Activated naive CD4-positive, alpha-beta T cell treated with anti-CD3 and anti-CD28 coated beads for 36 hours (primary cell): ENCODE results near the gene PPM1B. TPM values are rescaled to one million over a fixed set of nuclear protein-coding genes. Genes with fewer than 3 reads are reported as not detected.

ENCODE experiments used
- CTCF ChIA-PET: fragments of 350-600 bp; sonication (Branson Sonifier 250); formaldehyde crosslinking; loops from one replicate; lab custom pipeline; 2021; ENCODE audit warnings: antibody characterized with exemption; lab: Charles Lee
- DNase-seq: peaks from one replicate; pipeline ENCODE4 v3.0.0-alpha.2; 2020
- H3K27ac Mint-ChIP-seq: one replicate; pipeline ENCODE4 v1.8.0; 2021; ENCODE audit warnings: mild to moderate bottlenecking, mixed read lengths
- H3K27me3 Mint-ChIP-seq: one replicate; pipeline ENCODE4 v1.8.0; 2021; ENCODE audit warnings: low read depth, mixed read lengths
- H3K36me3 Mint-ChIP-seq: one replicate; pipeline ENCODE4 v1.8.0; 2021; ENCODE audit warnings: low read depth, mixed read lengths
- H3K4me1 Mint-ChIP-seq: one replicate; pipeline ENCODE4 v1.8.0; 2021; ENCODE audit warnings: low read depth, mixed read lengths
- H3K4me3 Mint-ChIP-seq: one replicate; pipeline ENCODE4 v1.8.0; 2021; ENCODE audit warnings: mild to moderate bottlenecking, moderate library complexity, mixed read lengths
- H3K9me3 Mint-ChIP-seq: one replicate; pipeline ENCODE4 v1.8.0; 2021; ENCODE audit warnings: mixed read lengths
- intact Hi-C: fragments of 100-400 bp; cut with micrococcal nuclease; formaldehyde crosslinking; loops from one replicate; pipeline ENCODE4 v1.15.1; 2023
- total RNA-seq, 2 experiments: library from RNA; stranded (reverse); gene quantifications; one replicate each; pipeline ENCODE4 v1.2.3, GENCODE V29; 2021

Gene PPM1B
- total RNA-seq, 2 experiments from 2014 or later = 38.6 to 39.3 TPM

DNA sequence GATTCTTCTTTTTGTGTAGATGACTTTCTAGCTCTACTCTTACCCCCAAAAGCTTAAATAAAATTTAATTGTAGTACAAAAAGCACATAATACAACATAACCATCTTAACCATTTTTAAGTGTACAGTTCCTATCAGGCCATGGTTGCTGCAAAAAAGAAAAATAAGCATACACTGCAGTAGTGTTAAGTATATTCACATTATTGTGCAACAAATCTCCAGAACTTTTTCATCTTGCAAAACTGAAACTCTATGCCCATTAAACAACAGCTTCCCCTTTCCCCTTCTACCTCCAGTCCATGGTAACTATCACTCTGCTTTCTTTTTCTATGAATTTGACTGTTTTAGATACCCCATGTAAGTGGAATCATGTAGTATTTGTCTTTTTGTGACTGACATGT lies 18.1 kb downstream of the PPM1B start:
- no peak overlapping the region for H3K4me3 Mint-ChIP-seq

DNA sequence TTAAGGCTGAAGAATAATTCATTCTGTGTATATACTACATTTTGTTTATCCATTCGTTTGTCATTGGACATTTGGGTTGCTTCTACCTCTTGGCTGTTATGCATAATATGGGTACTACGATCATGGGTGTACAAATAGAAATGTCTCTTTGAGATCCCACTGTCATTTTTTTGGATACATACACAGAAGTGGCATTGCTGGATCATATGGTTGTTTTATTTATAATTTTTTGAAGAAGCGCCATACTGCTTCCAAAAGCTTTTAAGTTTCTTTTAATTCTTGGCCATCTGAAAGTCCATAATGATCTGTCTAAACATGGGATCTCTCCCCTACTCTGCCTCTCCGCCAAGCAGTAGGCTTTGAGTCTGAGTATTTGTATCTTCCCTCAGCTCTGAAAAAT lies 18.6 kb downstream of the PPM1B start:
- Mint-ChIP-seq H3K27me3 (no peaks in the 10 kb centered on the region), H3K9me3 (no peaks in the 10 kb centered on the region), H3K27ac (no peak overlapping the region), H3K4me1 (peaks cover 79% of the 10 kb centered on the region), H3K4me3 (no peak overlapping the region), H3K36me3 (peaks cover 8% of the 10 kb centered on the region)
- intact Hi-C loops = no loop called here
- DNase-seq = no peak
- CTCF ChIA-PET = interaction anchor here (0.6 to 1.3 kb wide), 3 partner anchors 96 to 610 kb away, joined by 3 to 4 read pairs (median 3); no protein-coding TSS in a partner anchor

More for the DNA sequence above, 18.1 kb downstream of the PPM1B start:
- H3K27me3 Mint-ChIP-seq = no peaks in the 10 kb centered on the region
- intact Hi-C loops = no loop called here
- peaks cover 7% of the 10 kb centered on the region for H3K36me3 Mint-ChIP-seq
- no peak for DNase-seq
- H3K27ac Mint-ChIP-seq = no peak overlapping the region
- peaks cover 75% of the 10 kb centered on the region for H3K4me1 Mint-ChIP-seq
- CTCF ChIA-PET = interaction anchor here (0.6 to 1.3 kb wide), 3 partner anchors 95 to 610 kb away, joined by 3 to 4 read pairs (median 3); no protein-coding TSS in a partner anchor
- no peaks in the 10 kb centered on the region for H3K9me3 Mint-ChIP-seq

DNA sequence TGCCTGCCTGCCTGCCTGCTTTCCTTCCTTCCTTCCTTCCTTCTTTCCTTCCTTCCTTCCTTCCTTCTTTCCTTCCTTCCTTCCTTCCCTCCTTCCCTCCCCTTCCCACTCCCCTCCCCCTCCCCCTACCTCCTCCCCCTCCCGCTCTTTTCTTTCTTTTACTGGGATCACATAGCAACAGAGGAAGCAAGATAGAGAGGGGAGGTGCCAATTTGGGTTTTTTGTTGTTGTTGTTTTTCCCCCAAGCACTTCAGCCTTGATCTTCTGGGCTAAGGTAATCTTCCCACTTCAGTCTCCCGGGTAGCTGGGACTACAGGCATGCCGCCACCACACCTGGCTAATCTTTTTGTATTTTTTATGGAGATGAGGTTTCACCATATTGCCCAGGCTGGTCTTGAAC lies 20.0 kb downstream of the PPM1B start:
- Mint-ChIP-seq H3K27ac (no peak overlapping the region), H3K4me3 (no peak overlapping the region), H3K9me3 (no peaks in the 10 kb centered on the region), H3K27me3 (no peaks in the 10 kb centered on the region), H3K4me1 (peaks cover 74% of the 10 kb centered on the region), H3K36me3 (peaks cover 10% of the 10 kb centered on the region)
- no peak for DNase-seq
- CTCF ChIA-PET = no interaction called here
- intact Hi-C loops = no loop called here

DNA sequence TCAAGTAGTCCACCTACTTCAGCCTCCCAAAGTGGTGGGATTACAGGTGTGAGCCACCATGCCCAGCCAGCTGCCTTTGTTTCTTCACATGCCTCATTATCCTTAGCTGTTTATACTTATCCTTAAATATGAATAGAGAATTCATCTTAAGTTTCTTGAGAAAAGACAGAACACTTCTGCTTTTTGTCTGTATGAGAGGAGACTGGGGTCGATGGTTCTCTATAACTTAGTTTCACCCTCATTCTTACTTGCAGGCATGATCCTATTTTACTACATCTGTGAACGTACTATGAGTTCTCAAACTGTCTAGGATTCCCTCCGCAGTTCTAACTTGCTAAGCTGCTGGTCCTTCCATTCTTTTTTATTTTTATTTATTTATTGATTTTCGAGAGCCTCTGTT lies 20.4 kb downstream of the PPM1B start:
- H3K4me1 Mint-ChIP-seq = peaks cover 72% of the 10 kb centered on the region
- no peak for DNase-seq
- H3K36me3 Mint-ChIP-seq = peaks cover 10% of the 10 kb centered on the region
- H3K27me3 Mint-ChIP-seq = no peaks in the 10 kb centered on the region
- CTCF ChIA-PET = no interaction called here
- intact Hi-C loops = no loop called here
- no peak overlapping the region for H3K4me3 Mint-ChIP-seq
- H3K9me3 Mint-ChIP-seq = no peaks in the 10 kb centered on the region
- H3K27ac Mint-ChIP-seq = no peak overlapping the region

DNA sequence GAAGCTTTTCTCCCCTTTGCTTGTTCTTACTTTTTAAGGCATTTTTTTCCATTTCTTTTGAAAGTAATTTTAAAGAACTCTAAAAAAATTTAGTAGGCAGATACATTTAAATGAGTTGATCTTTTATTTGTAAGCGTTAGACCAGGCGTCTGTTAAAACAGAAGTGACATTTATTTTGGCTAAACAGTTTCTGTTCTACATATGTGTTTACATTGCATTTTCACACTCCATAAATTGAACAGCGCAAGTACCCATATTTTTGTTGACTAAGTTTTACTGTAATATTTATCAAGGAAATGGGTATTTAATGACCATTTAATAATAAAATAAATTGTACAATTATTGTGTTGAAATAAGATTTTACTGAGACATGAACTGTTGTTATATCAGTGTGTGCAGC lies 21.9 kb downstream of the PPM1B start:
- CTCF ChIA-PET = interaction anchor here (0.9 kb wide), 1 partner anchor 112 kb away, joined by 3 read pairs; no protein-coding TSS in a partner anchor
- intact Hi-C loops = loop anchor here (5.0 kb wide), 1 partner anchor 47 kb away; no protein-coding TSS in a partner anchor
- H3K4me3 Mint-ChIP-seq = no peak overlapping the region
- no peak overlapping the region for H3K27ac Mint-ChIP-seq
- H3K4me1 Mint-ChIP-seq = peaks cover 61% of the 10 kb centered on the region
- H3K9me3 Mint-ChIP-seq = no peaks in the 10 kb centered on the region
- peaks cover 13% of the 10 kb centered on the region for H3K36me3 Mint-ChIP-seq
- no peak for DNase-seq
- no peaks in the 10 kb centered on the region for H3K27me3 Mint-ChIP-seq

DNA sequence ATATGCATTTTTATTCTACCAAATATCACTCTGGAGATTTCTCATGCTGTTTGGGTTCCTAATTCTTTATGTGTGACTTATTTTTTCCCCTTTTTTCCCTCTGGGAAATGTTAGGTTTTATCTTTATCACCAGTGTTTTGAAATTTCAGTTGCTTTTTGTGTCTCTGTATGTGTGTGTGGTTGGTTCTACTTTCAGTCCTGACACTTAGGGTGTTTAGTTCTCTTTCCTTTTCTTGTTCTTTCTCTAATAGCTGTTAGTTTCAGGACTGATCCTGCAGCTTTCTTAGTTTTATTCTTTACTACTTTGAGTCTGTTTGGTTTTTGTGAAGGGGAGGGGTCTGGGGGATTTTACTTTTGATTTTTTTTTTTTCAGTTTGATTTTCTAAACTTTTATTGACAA lies 23.1 kb downstream of the PPM1B start:
- no peak for DNase-seq
- H3K27ac Mint-ChIP-seq = peak overlapping the region; percentile 68
- H3K4me1 Mint-ChIP-seq = peaks cover 65% of the 10 kb centered on the region
- CTCF ChIA-PET = interaction anchor here (0.7 kb wide), 2 partner anchors 42 to 171 kb away, joined by 4 to 5 read pairs; no protein-coding TSS in a partner anchor
- H3K27me3 Mint-ChIP-seq = no peaks in the 10 kb centered on the region
- H3K4me3 Mint-ChIP-seq = no peak overlapping the region
- peaks cover 22% of the 10 kb centered on the region for H3K36me3 Mint-ChIP-seq
- intact Hi-C loops = loop anchor here (1.0 to 5.0 kb wide), 2 partner anchors 23 to 46 kb away; partner anchors contain the start of gene PPM1B
- no peaks in the 10 kb centered on the region for H3K9me3 Mint-ChIP-seq

DNA sequence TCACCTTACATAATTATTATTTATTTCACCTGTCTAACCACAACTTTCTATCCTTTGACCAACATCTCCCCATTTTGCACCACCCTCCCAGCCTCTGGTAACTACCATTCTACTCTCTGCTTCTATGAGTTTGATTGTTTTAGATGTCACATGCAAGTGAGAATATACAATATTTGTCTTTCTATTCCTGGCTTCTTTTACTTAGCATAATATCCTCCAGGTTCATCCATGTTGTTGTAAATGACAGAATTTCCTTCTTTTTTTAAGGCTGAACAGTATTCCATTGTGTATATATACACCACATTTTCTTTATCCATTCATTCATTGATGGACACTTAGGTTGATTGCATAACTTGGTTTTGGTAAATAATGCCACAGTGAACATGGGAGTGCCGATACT lies 24.0 kb downstream of the PPM1B start:
- Mint-ChIP-seq H3K9me3 (no peaks in the 10 kb centered on the region), H3K4me3 (no peak overlapping the region), H3K36me3 (peaks cover 22% of the 10 kb centered on the region), H3K4me1 (peaks cover 61% of the 10 kb centered on the region), H3K27ac (no peak overlapping the region), H3K27me3 (no peaks in the 10 kb centered on the region)
- DNase-seq = no peak
- intact Hi-C loops = loop anchor here (5.0 kb wide), 1 partner anchor 45 kb away; no protein-coding TSS in a partner anchor
- CTCF ChIA-PET = no interaction called here

DNA sequence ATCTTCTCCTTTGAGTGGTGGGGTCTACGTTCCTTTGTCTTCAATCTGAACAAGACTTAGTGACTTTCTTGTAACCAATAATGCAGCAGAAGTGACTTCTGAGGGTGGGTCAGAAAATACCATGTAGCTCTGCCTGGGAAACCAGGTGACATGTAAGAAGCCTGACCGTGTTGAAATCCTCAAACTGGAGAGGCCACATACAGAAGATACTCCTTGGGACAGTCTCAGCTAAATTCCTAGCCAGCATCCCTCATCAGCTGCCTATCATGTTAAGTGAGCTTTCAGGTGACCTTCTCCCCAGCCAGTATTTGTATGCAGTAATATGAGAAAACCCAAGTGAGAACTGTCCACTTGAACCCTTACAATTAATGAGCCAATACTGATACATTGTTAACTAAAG lies 27.0 kb downstream of the PPM1B start:
- Mint-ChIP-seq H3K27me3 (no peaks in the 10 kb centered on the region), H3K36me3 (peaks cover 22% of the 10 kb centered on the region), H3K27ac (no peak overlapping the region), H3K4me1 (peaks cover 61% of the 10 kb centered on the region), H3K9me3 (no peaks in the 10 kb centered on the region), H3K4me3 (no peak overlapping the region)
- intact Hi-C loops = no loop called here
- no peak for DNase-seq
- CTCF ChIA-PET = no interaction called here

DNA sequence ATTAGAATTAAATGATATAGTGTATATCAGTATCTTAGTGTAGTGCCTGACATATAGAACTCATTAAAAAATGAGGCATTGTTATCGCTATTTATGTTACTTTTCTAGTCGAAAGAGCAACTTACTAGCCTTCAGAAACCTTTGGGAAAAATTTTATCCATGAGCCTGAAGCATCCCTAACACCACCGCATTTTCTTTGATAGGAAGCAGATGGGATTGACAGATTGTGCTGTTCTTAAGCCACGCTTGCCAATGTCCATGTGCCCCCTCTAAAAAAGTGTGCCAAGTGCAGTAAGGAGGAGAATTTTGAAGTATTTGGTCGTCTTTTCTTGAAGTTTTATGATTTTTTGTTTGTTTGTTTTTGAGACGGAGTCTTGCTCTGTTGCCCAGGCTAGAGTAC lies 29.1 kb downstream of the PPM1B start:
- H3K4me1 Mint-ChIP-seq = peaks cover 56% of the 10 kb centered on the region
- no peak overlapping the region for H3K27ac Mint-ChIP-seq
- H3K27me3 Mint-ChIP-seq = no peaks in the 10 kb centered on the region
- H3K36me3 Mint-ChIP-seq = peaks cover 30% of the 10 kb centered on the region
- intact Hi-C loops = no loop called here
- no peak for DNase-seq
- H3K4me3 Mint-ChIP-seq = no peak overlapping the region
- no peaks in the 10 kb centered on the region for H3K9me3 Mint-ChIP-seq
- CTCF ChIA-PET = no interaction called here

DNA sequence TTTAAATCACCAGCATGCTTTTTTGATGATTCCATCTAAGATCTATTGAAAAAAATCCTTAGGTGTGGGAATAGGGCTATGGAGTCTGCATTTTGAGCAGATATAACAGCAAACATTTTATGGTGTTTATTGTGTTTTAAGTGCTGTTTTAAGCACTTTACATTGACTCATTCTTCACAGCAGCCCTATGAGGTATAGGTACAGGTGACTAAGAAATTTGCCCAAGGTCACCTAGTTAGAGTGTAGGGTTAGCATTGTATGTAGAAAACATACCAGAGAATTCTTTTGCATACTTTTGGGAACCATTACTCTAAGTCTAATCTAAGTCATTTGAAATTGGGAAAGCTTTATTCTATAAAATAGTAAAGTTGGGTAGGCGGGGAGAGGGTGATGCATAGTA lies 31.3 kb downstream of the PPM1B start:
- Mint-ChIP-seq H3K27ac (no peak overlapping the region), H3K4me1 (peaks cover 67% of the 10 kb centered on the region), H3K36me3 (peaks cover 36% of the 10 kb centered on the region), H3K27me3 (no peaks in the 10 kb centered on the region), H3K4me3 (no peak overlapping the region), H3K9me3 (peaks cover 5% of the 10 kb centered on the region)
- DNase-seq = no peak
- intact Hi-C loops = no loop called here
- CTCF ChIA-PET = no interaction called here

DNA sequence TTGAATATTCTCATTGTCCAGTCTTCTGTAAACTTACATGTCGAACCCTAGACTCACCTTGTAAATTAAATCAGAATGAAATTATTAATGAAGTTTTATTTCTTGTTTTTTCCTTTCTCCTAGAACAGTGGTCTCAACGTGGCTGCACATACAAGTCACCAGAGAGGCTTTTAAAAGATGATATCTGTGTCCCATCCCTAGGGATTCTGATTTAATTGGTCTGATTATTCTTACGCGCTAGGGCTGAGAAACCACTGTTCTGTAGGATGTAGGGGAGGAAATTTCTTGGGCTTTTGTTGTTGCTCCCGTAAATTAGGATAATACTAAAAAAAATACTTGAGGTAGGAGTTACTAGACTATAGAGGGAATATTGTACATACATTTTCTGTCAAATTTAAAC lies 32.1 kb downstream of the PPM1B start:
- CTCF ChIA-PET = no interaction called here
- Mint-ChIP-seq H3K9me3 (peaks cover 5% of the 10 kb centered on the region), H3K27me3 (no peaks in the 10 kb centered on the region), H3K4me3 (no peak overlapping the region), H3K4me1 (peaks cover 69% of the 10 kb centered on the region), H3K36me3 (peaks cover 33% of the 10 kb centered on the region), H3K27ac (no peak overlapping the region)
- no peak for DNase-seq
- intact Hi-C loops = no loop called here

DNA sequence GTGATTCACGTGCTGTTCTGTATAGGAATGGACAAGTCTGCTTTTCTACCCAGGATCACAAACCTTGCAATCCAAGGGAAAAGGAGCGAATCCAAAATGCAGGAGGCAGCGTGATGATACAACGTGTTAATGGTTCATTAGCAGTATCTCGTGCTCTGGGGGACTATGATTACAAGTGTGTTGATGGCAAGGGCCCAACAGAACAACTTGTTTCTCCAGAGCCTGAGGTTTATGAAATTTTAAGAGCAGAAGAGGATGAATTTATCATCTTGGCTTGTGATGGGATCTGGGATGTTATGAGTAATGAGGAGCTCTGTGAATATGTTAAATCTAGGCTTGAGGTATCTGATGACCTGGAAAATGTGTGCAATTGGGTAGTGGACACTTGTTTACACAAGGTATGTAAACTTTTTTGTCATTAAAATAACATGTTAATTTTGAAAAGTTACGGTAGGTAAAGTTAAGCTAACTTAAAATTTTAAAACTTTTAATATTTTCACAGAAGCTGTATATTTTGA lies 33.0 kb downstream of the PPM1B start:
- Mint-ChIP-seq H3K4me1 (peaks cover 63% of the 10 kb centered on the region), H3K4me3 (no peak overlapping the region), H3K27ac (no peak overlapping the region), H3K27me3 (no peaks in the 10 kb centered on the region), H3K9me3 (peaks cover 5% of the 10 kb centered on the region), H3K36me3 (peaks cover 26% of the 10 kb centered on the region)
- CTCF ChIA-PET = interaction anchor here (0.6 kb wide), 1 partner anchor 334 kb away, joined by 4 read pairs; no protein-coding TSS in a partner anchor
- intact Hi-C loops = no loop called here
- no peak for DNase-seq

DNA sequence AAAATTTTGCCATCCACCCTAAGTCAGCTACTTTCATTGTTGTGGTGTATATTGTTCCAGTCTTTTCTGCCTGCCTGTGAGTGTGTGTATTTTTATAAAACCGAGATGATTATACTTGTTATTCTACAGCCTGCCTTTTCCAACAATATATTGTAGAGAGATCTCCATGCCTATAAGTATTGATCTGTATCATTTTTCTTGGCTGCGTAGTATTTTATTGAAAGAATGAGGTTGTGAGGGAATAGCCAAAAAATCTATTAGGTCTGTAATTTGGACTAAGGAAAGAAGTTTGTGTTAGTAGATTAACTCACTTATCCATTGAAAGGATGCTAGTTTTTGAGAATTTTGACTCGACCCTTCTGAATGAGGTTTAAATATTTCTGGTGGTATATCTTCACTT lies 34.9 kb downstream of the PPM1B start:
- Mint-ChIP-seq H3K36me3 (peaks cover 27% of the 10 kb centered on the region), H3K27me3 (no peaks in the 10 kb centered on the region), H3K9me3 (peaks cover 5% of the 10 kb centered on the region), H3K4me3 (no peak overlapping the region), H3K27ac (no peak overlapping the region), H3K4me1 (peaks cover 56% of the 10 kb centered on the region)
- CTCF ChIA-PET = interaction anchor here (0.7 to 0.9 kb wide), 2 partner anchors 8 to 189 kb away, joined by 3 read pairs; no protein-coding TSS in a partner anchor
- no peak for DNase-seq
- intact Hi-C loops = no loop called here
